ENCODE results near the gene SYNGR3. TPM values are rescaled to one million over a fixed set of nuclear protein-coding genes. Genes with fewer than 3 reads are reported as not detected.

SYNGR3 gene
- polyA plus RNA-seq, 2 of the 4 experiments (the other 2 are of a cell fraction) = 4.1 to 4.9 TPM

GRCh38 chr16:2023092-2024031 is 33.6 kb downstream of the SYNGR3 start:
- H3K9me3 ChIP-seq = no peaks in the 10 kb centered on the region
- ATAC-seq (peak; percentile 54 to 80), FAIRE-seq (peak; percentile 43), DNase-seq (ENCODE audit: low read depth in 1 of 2, low spot score in 1 of 2) (peak; percentile 88 to 92)
- H3K4me1 ChIP-seq = peaks cover 31% of the 10 kb centered on the region
- ChIA-PET CTCF (interaction anchor here (0.5 to 7.8 kb wide), 43 partner anchors 9 to 924 kb away, joined by 3 to 117 read pairs (median 4); partner anchors contain the start of genes ECI1, NTHL1, PKD1 and TRAF7), POLR2A (interaction anchor here (0.9 to 2.7 kb wide), 3 partner anchors 59 to 132 kb away, joined by 4 to 19 read pairs (median 5); partner anchors contain the start of genes RPS2 and TRAF7)
- H3K4me2 ChIP-seq = peak overlapping the region; percentile 92
- 24% methylated on average over 20 of the region's 53 CpGs for WGBS (ENCODE audit: missing lambda C conversion rate)
- TF ChIP-seq RAD21 (conservative IDR thresholded peaks at IDR 0.05 in 1 of 2, IDR thresholded peaks at IDR 0.05 in 1 of 2) (peak; percentile 94 to 97), HOXA7 (CRISPR knock-in tag; IDR thresholded peaks at IDR 0.05) (no peak), NPAS2 (CRISPR knock-in tag; IDR thresholded peaks at IDR 0.05; ENCODE audit: borderline replicate concordance) (no peak), NFE2L2 (conservative IDR thresholded peaks at IDR 0.05; ENCODE audit: low read length) (no peak), HEYL (CRISPR knock-in tag; IDR thresholded peaks at IDR 0.05) (no peak), USF2 (IDR thresholded peaks at IDR 0.05) (no peak), E2F6 (IDR thresholded peaks at IDR 0.05; ENCODE audit: borderline replicate concordance, low read depth) (peak; percentile 7; the same call in 1 of the 2 replicates), CTCF (IDR thresholded peaks at IDR 0.05) (peak; percentile 93), ZNF302 (CRISPR knock-in tag; IDR thresholded peaks at IDR 0.05) (no peak), KDM5A (IDR thresholded peaks at IDR 0.05) (no peak), MYC (IDR thresholded peaks at IDR 0.05; ENCODE audit: borderline replicate concordance, low read length) (0 out of 2 replicates have a peak, but pooled peaks have one; percentile 68), FOSL2 (IDR thresholded peaks at IDR 0.05) (no peak), FOSL2 (CRISPR knock-in tag; IDR thresholded peaks at IDR 0.05) (no peak), KDM1A (IDR thresholded peaks at IDR 0.05; ENCODE audit: low read depth) (no peak), JUNB (IDR thresholded peaks at IDR 0.05) (no peak), SMC3 (IDR thresholded peaks at IDR 0.05) (peak; percentile 94), PBX3 (IDR thresholded peaks at IDR 0.05) (no peak), HDAC2 (IDR thresholded peaks at IDR 0.05) (no peak), ELK1 (IDR thresholded peaks at IDR 0.05; ENCODE audit: low read depth, low read length) (no peak), HES2 (IDR thresholded peaks at IDR 0.05) (no peak), CHD4 (IDR thresholded peaks at IDR 0.05; ENCODE audit: borderline replicate concordance) (no peak), EHMT2 (IDR thresholded peaks at IDR 0.05; ENCODE audit: low read depth) (no peak), MAZ (IDR thresholded peaks at IDR 0.05; ENCODE audit: borderline replicate concordance, low read depth, low read length) (peak; percentile 65), RNF2 (IDR thresholded peaks at IDR 0.05; ENCODE audit: borderline replicate concordance, low read depth) (no peak), MAX (IDR thresholded peaks at IDR 0.05) (peak; percentile 16; the same call in 1 of the 2 replicates), BCL3 (IDR thresholded peaks at IDR 0.05) (0 out of 3 replicates have a peak, but pooled peaks have one; percentile 19), POLR2A (IDR thresholded peaks at IDR 0.05; ENCODE audit: low read length) (peak; percentile 61), GATA3 (IDR thresholded peaks at IDR 0.05; ENCODE audit: borderline replicate concordance) (no peak), ESRRA (IDR thresholded peaks at IDR 0.05; ENCODE audit: borderline replicate concordance, low read length) (no peak), JUN (IDR thresholded peaks at IDR 0.05) (peak in 1 of 2 experiments; percentile 47; a peak in 2 of 5 replicates)
- H3K4me3 ChIP-seq = peak overlapping the region; percentile 34
- peak overlapping the region; percentile 89 to 97 for H3K27ac ChIP-seq

Data from A549 (cell line).